Bronchial epithelial cell (primary cell): ENCODE results near the gene EPHB1. TPM values are rescaled to one million over a fixed set of nuclear protein-coding genes. Genes with fewer than 3 reads are reported as not detected.
A peak's percentile ranks its signal among the peaks of the same experiment; 100 is the strongest.

Source experiments
- DNase-seq: peaks from one replicate; pipeline ENCODE4 v3.0.0-alpha.2; 2010; ENCODE audit warnings: low read depth
- FAIRE-seq: peaks from 2 replicates; lab custom pipeline; 2011; peaks lifted over from hg19 to GRCh38; lab: Jason Lieb, UNC
- H3K27me3 ChIP-seq: 2 replicates; pipeline ENCODE4 v1.5.1; 2011; ENCODE audit warnings: low read length; ENCODE audit not compliant: control insufficient read depth, insufficient read depth
- H3K36me3 ChIP-seq: 2 replicates; pipeline ENCODE4 v1.5.1; 2011; ENCODE audit warnings: low read length; ENCODE audit not compliant: control insufficient read depth, insufficient read depth
- H3K4me3 ChIP-seq: 2 replicates; pipeline ENCODE4 v1.5.1; 2011; ENCODE audit warnings: mild to moderate bottlenecking, low read depth, low read length, control low read depth
- total RNA-seq: library from RNA; depleted of rRNA; stranded (reverse); fragments of >200 nt; gene quantifications from 2 replicates; pipeline ENCODE4 v1.2.1, GENCODE V29; 2014
- TF ChIP-seq, protein P1 (sequence below): IDR thresholded peaks from 2 replicates; pipeline ENCODE4 v1.5.1; 2011; ENCODE audit warnings: mild to moderate bottlenecking, moderate library complexity, low read length, control low read depth, inconsistent platforms; ENCODE audit not compliant: insufficient read depth, severe bottlenecking

The EPHB1 gene
- total RNA-seq, 1 donor from 2014 or later: under 0.01 TPM

DNA sequence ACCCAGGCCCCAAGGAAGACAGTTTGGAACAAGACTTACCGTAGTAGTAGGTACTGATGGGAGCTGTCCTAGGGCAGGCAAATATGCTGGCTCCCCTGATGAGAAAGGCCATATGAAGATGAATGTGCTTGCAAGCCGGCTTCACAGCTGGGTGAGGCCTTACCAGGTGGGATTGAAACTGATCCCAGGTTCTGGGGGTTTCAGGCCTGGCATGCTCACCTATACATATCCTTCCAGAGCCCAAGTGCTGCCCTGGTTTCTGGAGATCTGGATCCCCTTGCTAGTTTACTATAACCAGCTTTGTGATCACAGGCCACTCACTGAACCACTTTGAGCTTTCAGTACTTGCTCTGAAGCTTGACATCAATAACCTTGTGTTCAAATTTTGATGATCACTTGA, 274.3 kb downstream of the EPHB1 start:
- no peaks in the 10 kb centered on the region for H3K27me3 ChIP-seq
- TF ChIP-seq, protein P1, sequence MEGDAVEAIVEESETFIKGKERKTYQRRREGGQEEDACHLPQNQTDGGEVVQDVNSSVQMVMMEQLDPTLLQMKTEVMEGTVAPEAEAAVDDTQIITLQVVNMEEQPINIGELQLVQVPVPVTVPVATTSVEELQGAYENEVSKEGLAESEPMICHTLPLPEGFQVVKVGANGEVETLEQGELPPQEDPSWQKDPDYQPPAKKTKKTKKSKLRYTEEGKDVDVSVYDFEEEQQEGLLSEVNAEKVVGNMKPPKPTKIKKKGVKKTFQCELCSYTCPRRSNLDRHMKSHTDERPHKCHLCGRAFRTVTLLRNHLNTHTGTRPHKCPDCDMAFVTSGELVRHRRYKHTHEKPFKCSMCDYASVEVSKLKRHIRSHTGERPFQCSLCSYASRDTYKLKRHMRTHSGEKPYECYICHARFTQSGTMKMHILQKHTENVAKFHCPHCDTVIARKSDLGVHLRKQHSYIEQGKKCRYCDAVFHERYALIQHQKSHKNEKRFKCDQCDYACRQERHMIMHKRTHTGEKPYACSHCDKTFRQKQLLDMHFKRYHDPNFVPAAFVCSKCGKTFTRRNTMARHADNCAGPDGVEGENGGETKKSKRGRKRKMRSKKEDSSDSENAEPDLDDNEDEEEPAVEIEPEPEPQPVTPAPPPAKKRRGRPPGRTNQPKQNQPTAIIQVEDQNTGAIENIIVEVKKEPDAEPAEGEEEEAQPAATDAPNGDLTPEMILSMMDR: no peak
- FAIRE-seq: no peak

DNA sequence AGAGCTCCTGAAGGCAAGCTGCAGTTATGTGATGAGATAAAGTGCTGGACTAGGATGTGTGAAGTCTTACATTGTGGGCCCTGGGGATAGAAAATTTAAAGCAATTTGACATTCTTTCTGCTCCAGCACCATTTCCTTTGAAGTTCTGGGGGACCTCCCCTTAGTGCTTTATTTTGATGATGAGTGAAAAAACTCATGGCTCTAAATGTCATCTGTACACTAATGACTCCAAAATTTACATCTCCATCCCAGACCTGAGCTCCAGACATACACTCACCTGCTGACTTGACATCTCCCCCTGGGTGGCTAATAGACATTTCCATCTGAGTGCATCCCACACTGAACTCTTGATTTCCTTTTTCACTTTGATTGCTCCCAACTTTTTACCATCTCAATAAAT, 276.4 kb downstream of the EPHB1 start:
- H3K27me3 ChIP-seq: no peaks in the 10 kb centered on the region
- FAIRE-seq: no peak
- no peaks in the 10 kb centered on the region for H3K36me3 ChIP-seq
- TF ChIP-seq, protein P1: no peak
- no peak for DNase-seq
- H3K4me3 ChIP-seq: no peak overlapping the region

More for the DNA sequence above, 274.3 kb downstream of the EPHB1 start:
- H3K4me3 ChIP-seq: no peak overlapping the region
- no peaks in the 10 kb centered on the region for H3K36me3 ChIP-seq
- no peak for DNase-seq

DNA sequence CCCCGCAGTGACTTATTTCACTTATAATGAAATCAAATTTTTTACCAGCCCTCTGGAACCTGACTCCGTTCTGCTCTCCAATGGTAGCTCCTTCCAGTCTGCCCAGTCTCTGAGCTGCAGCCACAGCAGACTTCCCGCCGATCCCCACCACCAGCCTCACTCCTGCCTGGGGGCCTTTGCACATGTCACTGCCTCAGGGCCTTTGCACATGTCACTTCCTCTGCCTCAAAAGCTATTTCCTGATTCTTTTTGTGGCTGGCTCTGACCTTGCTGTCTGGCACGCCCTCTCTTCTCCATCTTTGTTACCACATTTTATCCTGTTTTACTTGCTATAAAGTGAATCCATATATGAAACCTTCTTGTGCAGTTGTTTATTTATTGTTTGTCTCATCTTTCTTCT, 277.4 kb downstream of the EPHB1 start:
- TF ChIP-seq, protein P1: no peak
- no peak for FAIRE-seq
- no peak for DNase-seq
- H3K36me3 ChIP-seq: no peaks in the 10 kb centered on the region
- no peaks in the 10 kb centered on the region for H3K27me3 ChIP-seq
- H3K4me3 ChIP-seq: no peak overlapping the region

DNA sequence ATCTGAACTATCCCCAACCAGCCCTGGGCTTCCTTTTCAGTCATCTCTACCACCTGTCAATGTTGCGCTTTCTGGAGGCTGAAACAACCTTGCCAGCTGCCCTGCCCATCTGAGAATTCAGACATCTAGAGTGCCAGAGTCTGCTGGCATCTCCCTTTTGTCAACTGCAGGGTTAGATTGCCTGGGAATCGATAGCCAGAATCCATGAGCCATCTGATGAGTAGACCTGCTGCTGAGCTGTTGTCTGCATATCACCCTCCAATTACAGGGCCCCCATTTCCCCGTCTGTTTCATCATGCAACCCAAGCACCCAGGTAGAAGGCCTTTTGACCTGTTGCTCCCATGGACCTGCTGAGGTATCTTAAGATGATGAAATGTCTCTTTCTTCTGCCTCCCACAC, 280.1 kb downstream of the EPHB1 start:
- Histone ChIP-seq H3K36me3 (no peaks in the 10 kb centered on the region), H3K27me3 (no peaks in the 10 kb centered on the region), H3K4me3 (no peak overlapping the region)
- FAIRE-seq: peak; percentile 43
- TF ChIP-seq, protein P1: no peak
- no peak for DNase-seq

DNA sequence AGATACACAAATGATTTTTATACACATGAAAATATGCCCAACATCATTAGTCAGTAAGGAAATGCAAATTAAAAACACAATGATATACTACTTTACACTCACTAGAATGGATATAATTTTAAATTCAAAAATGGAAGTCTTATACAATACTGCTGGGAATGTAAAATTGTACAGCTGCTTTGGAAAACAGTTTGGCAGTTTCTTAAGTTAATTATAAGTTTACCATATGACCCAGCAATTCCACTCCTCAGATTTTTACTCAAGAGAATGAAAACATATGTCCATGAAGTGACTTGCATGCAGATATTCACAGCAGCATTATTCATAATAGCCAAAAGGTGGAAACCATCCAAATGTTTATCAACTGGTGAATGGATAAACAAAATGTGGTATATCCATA, 281.3 kb downstream of the EPHB1 start:
- DNase-seq (no peak), FAIRE-seq (no peak)

DNA sequence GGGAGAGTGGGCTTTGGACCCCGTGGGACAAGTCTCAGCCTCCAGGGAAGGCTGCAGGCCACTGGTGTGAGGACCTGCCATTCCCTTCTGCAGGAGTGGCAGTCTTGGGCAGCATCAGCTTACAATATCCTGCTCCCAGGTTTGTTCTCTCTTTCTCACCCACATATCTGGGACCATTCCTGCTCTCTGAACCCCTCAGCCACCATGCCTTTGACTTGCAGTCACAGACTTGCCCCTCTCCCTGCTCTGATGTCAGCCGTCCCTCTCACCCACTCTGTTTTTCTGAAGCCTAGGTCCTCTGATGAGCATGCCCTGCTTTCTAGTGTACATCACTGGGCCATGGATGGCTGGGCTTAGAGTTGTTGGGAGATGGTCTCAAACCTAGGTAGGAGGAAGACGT, 282.1 kb downstream of the EPHB1 start:
- Histone ChIP-seq H3K4me3 (no peak overlapping the region), H3K36me3 (no peaks in the 10 kb centered on the region), H3K27me3 (no peaks in the 10 kb centered on the region)
- FAIRE-seq: no peak
- TF ChIP-seq, protein P1: no peak
- no peak for DNase-seq

More for the DNA sequence above, 281.3 kb downstream of the EPHB1 start:
- H3K4me3 ChIP-seq: no peak overlapping the region
- TF ChIP-seq, protein P1: no peak
- no peaks in the 10 kb centered on the region for H3K36me3 ChIP-seq
- no peaks in the 10 kb centered on the region for H3K27me3 ChIP-seq
